ENCODE measurements around the gene NDST1. TPM values are rescaled to one million over a fixed set of nuclear protein-coding genes. Genes with fewer than 3 reads are reported as not detected.

NDST1 gene
- polyA plus RNA-seq, 1 donor (not counting 4 experiments of a cell fraction or from before 2014, with no cell fraction given): 24.9 TPM

- dilution Hi-C loops (cut with MboI; ENCODE audit: extremely low pct_ligation_motif_present, low sequenced_read_pairs): no loop called here
- peaks cover 14% of the 10 kb centered on the region for H3K27me3 ChIP-seq (ENCODE audit: control insufficient read depth, extremely low read depth, insufficient read depth, low read length)
- FAIRE-seq: no peak
- peaks cover 7% of the 10 kb centered on the region for H3K4me1 ChIP-seq (ENCODE audit: control insufficient read depth, extremely low read depth, insufficient read depth, low read length)
- no peaks in the 10 kb centered on the region for H3K79me2 ChIP-seq (ENCODE audit: control insufficient read depth, insufficient read depth, low read length)
- H3K4me3 ChIP-seq (ENCODE audit: control insufficient read depth in 2 of 3, extremely low read depth in 1 of 3, insufficient read depth in 2 of 3, low read depth in 1 of 3, low read length in 3 of 3): no peak overlapping the region
- DNase-seq (ENCODE audit: low read depth, low spot score): no peak
- no peak overlapping the region for H3K4me2 ChIP-seq (ENCODE audit: control insufficient read depth, extremely low read depth, insufficient read depth, low read depth, low read length)
- H3K9me3 ChIP-seq (ENCODE audit: control insufficient read depth, low read depth, low read length): no peaks in the 10 kb centered on the region
- H3K9ac ChIP-seq (ENCODE audit: control insufficient read depth, extremely low read depth, insufficient read depth, low read length): no peak overlapping the region
- no peaks in the 10 kb centered on the region for H3K9me1 ChIP-seq (ENCODE audit: control insufficient read depth, extremely low read depth, insufficient read depth, low read length)
- TF ChIP-seq CTCF (optimal IDR thresholded peaks at IDR 0.05 in 1 of 3, IDR thresholded peaks at IDR 0.05 in 1 of 3, conservative IDR thresholded peaks at IDR 0.05 in 1 of 3; ENCODE audit: extremely low read depth in 1 of 3, insufficient read depth in 2 of 3, low read length in 3 of 3): no peak
- TF ChIP-seq EZH2 (IDR thresholded peaks at IDR 0.05; ENCODE audit: low read length): no peak
- no peak overlapping the region for H3K27ac ChIP-seq (ENCODE audit: control insufficient read depth, insufficient read depth, low read length)
- H4K20me1 ChIP-seq (ENCODE audit: control insufficient read depth, extremely low read depth, insufficient read depth, low read length): no peaks in the 10 kb centered on the region
- no peaks in the 10 kb centered on the region for H3K36me3 ChIP-seq (ENCODE audit: control insufficient read depth in 2 of 2, extremely low read depth in 1 of 2, insufficient read depth in 2 of 2, low read length in 2 of 2)
- no peak overlapping the region for H2AFZ ChIP-seq (ENCODE audit: control insufficient read depth, low read length)
These were observed 75.8 kb downstream of the NDST1 start for GRCh38 chr5:150583541-150584225.

GRCh38 chr5:150584556-150585335 lies 76.8 kb downstream of the NDST1 start:
- dilution Hi-C loops (cut with MboI; ENCODE audit: extremely low pct_ligation_motif_present, low sequenced_read_pairs): no loop called here
- Histone ChIP-seq H3K4me3 (ENCODE audit: control insufficient read depth in 2 of 3, extremely low read depth in 1 of 3, insufficient read depth in 2 of 3, low read depth in 1 of 3, low read length in 3 of 3) (no peak overlapping the region), H3K36me3 (ENCODE audit: control insufficient read depth in 2 of 2, extremely low read depth in 1 of 2, insufficient read depth in 2 of 2, low read length in 2 of 2) (no peaks in the 10 kb centered on the region), H4K20me1 (ENCODE audit: control insufficient read depth, extremely low read depth, insufficient read depth, low read length) (no peaks in the 10 kb centered on the region), H3K4me2 (ENCODE audit: control insufficient read depth, extremely low read depth, insufficient read depth, low read depth, low read length) (no peak overlapping the region), H3K27me3 (ENCODE audit: control insufficient read depth, extremely low read depth, insufficient read depth, low read length) (peaks cover 5% of the 10 kb centered on the region), H3K9me3 (ENCODE audit: control insufficient read depth, low read depth, low read length) (no peaks in the 10 kb centered on the region), H3K4me1 (ENCODE audit: control insufficient read depth, extremely low read depth, insufficient read depth, low read length) (peaks cover 7% of the 10 kb centered on the region), H3K79me2 (ENCODE audit: control insufficient read depth, insufficient read depth, low read length) (no peaks in the 10 kb centered on the region), H2AFZ (ENCODE audit: control insufficient read depth, low read length) (no peak overlapping the region), H3K9me1 (ENCODE audit: control insufficient read depth, extremely low read depth, insufficient read depth, low read length) (no peaks in the 10 kb centered on the region), H3K27ac (ENCODE audit: control insufficient read depth, insufficient read depth, low read length) (no peak overlapping the region), H3K9ac (ENCODE audit: control insufficient read depth, extremely low read depth, insufficient read depth, low read length) (no peak overlapping the region)
- FAIRE-seq: no peak
- DNase-seq (ENCODE audit: low read depth, low spot score): no peak
- no peak for TF ChIP-seq CTCF (optimal IDR thresholded peaks at IDR 0.05 in 1 of 3, IDR thresholded peaks at IDR 0.05 in 1 of 3, conservative IDR thresholded peaks at IDR 0.05 in 1 of 3; ENCODE audit: extremely low read depth in 1 of 3, insufficient read depth in 2 of 3, low read length in 3 of 3)
- no peak for TF ChIP-seq EZH2 (IDR thresholded peaks at IDR 0.05; ENCODE audit: low read length)
